ENCODE results near the gene ADD2.
A peak's percentile ranks its signal among the peaks of the same experiment; 100 is the strongest.

Gene ADD2

DNA sequence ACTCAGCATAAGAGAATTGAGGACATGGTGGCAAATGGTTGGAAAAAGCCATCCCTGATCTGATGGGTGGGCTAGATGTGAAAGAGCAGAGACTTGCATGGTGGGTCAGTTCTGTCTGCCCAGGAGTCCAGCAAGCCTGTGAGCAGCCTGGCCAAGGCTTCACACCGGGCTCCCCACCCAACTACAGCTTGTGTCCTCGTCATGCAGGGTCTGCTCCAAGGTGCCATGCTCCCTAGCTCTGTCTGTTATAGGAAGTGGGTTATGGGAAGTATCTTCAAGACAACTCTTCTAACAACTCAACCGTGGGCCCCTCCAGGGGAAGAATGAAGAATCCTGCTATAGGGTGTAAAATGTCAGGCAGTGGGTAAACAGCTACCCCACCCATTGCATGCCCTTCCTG lies 97.4 kb downstream of the ADD2 start:
- DNase-seq = no peak

DNA sequence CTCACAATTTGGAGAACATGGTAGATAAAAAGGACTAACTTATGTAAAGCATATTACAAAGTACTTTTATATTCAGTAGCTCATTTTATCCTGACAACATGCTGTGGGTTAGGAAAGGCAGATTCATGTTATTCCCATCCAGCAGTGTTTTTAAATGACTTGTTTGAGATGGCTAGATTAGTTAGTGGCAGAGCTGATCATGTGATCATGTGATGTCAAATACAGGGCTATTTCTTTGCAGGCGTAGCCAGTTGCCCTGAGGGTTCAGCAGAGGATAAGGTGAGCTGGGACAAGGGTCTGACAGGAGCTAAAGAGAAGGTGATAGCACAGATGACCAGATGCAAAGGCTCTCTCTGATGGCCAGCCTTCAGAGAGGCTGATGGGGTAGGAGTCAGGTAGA lies 97.8 kb downstream of the ADD2 start:
- DNase-seq = no peak

DNA sequence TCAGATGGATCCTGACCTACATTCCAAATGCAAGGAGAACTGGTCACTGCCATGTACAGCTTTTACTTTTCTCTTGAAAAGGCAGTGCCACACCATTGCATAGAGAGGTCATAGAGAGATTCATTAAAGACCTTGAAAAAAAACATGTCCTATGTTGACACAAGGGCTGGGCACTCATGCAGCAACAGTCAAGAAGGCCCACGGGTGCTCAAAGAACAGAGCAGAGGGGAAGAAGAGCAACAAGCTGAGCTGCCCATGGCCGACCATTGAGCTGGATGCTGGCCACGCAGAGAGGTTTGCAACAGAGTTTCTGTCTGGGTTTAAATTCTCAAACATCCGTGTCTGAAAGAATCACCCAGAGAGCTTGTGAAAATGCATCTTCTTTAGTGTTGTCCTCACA lies 99.1 kb downstream of the ADD2 start:
- DNase-seq = no peak

DNA sequence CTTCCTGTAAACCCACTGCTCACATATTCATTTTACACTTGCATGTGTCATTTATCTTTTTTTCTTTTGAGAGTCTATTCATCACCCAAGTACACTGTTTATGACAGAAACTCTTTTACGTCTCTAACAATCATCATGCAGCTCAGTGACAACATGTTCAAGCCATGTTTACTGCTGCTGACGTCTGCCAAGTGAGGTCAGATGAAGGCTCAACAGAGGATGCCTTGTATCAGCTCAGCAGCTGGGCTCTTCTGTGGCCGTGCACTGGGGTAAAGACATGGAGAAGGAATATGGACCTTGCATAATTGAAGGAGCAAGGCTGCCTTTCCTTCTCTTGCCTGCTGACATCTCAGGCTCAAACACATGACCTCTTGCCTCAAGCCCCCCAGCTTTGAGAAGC lies 99.6 kb downstream of the ADD2 start:
- DNase-seq = no peak

DNA sequence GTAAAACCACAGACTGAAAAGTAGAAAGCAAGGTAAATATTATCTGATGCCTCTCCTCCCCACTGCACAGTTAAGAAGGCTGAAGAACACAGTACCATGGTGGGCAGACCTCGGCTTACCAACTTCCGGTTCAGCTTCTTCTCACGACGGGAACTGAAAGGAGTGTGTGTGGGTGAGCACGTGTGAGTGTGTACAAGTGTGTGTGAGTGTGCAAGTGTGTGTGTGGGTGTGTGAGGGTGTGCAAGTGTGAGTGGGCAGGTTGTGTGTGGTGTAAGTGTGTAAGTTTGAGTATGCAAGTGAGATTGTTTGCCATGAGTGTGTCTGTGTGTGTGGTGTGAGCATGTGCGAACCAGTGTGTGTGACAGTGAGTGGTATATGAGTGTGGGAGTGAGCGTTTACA lies 103.5 kb downstream of the ADD2 start:
- DNase-seq = no peak

DNA sequence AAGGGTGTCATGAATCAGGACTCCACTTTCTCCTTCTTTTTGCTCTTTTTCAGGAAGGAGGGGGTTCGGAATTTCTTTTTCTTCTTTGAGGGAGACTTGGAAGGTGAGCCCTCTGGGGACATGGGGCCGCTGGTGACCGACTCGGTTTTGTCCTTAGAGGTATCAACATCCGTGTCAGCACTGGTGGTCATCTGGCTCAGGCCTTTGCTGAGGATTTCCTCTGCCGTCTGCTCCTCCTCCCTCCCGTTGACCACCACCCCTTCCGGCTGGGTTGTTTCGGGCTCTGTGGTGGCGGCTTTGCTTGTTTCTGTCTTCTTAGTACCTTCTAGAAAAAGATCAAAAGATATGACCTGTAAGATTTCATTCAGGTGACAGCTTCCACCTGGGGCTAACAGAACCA lies 104.6 kb downstream of the ADD2 start:
- no peak for DNase-seq

DNA sequence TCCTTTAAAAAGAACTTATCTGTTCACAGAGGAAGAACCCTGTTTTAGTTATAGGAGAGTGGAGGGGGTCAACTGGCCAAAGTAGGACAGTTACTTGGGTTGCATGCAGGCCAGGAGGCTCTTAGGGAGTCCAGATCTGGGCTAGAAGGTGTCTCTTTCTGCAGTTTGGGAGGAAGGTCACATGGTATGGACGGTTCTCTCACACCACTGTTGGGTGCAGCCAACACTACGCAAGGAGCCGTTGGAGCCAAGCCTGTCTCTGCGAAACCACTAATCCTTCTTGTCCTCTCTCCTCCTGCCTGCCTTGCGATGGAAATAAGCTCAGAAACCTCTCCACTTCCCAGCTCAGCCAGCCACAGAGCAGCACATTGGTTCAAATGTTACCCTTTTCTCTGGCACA lies 108.4 kb downstream of the ADD2 start:
- DNase-seq = no peak

DNA sequence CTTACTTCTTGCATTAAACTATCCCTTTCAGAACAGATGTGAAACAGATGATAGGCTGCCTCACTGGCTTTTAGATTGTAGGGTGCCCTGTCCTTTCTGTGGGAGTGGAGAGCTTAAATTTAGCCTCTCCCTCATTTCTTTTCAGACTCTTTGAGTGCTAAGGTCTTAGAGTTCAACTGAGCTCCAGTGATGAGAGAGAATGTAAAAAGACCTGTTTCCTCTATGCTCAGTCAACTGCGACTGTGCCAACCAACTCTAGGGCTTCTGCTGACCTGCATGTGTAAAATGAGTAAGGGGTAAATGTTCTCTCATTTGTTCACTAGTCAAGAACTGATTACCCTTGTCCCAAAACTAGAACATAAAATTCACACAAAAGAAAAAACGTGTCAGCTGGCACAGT lies 109.5 kb downstream of the ADD2 start:
- DNase-seq = no peak

DNA sequence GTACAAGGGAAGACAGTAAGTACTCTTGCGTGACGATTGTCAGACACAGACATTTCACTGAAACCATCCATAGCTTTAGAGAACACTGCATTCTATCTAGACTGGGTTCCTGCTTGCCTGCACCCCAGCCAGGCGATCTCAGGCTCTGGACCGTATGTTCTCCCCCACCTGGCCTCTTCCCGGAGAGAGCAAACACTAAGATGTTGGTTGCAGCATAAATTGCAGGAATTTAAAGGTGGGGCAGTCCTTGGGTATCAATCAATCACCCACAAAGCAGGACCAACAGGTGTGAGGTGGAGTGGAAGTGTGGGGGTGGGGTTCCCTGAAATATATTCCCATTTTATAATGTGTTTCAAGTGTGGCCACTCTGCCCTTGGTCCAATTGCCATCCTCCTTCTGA lies 110.8 kb downstream of the ADD2 start:
- no peak for DNase-seq

DNA sequence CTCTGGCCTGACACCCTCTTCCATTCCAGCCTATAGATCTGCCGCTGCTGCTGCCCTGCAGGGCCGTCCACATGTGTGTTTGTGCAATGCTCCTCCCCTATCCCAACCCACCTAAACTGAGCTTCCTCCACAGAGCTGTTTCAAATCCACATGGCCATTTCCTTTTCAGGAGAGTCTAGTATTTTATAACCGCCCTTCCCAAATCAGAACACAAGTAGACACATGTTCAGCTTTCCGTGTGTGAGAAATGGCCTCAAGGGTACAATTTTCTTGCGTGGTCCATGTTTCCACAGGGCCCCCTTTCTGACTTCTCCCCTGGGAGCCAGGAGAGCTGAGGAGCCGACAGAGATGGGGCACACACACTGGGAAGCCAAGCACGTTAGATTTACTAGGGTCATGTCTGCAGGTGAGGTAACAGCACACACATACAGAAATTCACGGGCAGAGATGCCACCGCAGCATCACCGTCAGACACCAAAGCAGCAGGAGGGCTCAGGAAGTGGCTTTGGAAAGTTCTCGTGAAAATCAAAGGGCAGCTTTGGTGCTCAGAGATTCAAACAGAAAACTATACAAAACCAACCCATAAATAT lies 111.5 kb downstream of the ADD2 start:
- DNase-seq = no peak

DNA sequence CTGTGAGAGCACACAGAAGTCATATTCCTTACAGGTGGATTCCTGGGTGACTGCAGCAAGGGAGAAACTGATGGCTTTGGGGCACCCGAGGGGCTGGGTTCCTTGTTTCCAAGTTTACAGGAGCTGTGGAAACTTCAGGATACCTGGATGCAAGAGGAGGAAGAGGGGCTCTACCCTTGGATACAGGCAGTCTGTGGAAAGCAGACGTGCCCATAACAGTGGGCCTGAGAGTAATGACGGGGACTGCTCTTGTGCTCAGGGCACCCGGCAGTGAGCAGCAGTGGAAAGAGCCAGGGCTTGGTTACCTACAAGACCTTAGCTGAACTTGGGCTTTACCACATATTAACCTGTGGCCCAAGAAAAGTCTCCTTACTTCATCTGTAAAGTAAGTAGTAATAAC lies 112.2 kb downstream of the ADD2 start:
- DNase-seq = no peak

DNA sequence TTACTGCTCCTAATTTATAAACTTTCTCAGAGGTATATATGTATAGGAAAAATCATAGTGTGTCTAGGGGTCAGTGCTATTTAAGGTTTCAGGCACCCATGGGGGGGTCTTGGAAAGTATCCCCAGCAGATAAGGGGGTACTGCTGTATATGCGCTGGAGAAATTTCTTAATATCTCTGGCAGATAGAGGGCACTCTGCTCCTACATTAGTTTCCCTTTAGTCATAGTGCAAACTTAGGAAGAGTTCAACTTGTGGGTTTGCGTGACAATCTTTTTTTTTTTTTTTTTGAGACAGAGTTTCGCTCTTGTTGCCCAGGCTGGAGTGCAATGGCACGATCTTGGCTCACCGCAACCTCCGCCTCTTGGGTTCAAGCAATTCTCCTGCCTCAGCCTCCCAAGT lies 112.8 kb downstream of the ADD2 start:
- peak; percentile 13 for DNase-seq

DNA sequence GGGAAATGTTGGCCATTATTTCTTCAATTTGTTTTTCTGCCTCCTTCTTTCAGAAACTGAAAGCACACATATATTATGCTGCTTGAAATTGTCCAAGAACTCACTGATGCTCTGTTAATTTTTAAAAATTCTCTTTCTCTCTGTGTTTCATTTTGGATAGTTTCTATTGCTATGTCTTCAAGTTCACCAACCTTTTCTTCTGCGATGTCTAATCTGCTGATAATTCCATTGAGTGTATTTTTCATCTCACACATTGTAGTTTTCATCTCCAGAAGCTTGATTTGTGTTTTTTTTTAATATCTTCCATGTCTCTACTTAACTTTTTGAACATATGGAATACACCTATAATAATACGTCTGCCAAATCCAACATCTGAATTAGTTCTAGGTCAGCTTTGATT lies 116.3 kb downstream of the ADD2 start:
- DNase-seq = no peak

DNA sequence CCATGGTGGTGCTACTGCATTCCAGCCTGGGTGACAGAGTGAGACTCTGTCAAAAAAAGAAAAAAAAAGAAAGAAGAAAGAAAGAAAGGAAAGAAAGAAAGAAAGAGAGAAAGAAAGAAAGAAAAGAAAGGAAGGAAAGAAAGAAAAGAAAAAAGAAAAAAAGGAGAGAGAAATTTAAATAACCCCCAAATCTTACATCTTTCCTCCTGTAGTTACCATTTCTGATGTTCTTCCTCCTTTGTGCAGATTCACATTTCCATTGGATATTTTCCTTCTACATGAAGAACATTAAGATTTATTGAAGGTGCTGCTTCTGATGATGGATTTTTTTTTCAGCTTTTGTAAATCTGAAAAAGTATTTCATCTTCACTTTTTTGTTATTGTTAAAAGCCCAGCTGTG lies 117.0 kb downstream of the ADD2 start:
- no peak for DNase-seq

DNA sequence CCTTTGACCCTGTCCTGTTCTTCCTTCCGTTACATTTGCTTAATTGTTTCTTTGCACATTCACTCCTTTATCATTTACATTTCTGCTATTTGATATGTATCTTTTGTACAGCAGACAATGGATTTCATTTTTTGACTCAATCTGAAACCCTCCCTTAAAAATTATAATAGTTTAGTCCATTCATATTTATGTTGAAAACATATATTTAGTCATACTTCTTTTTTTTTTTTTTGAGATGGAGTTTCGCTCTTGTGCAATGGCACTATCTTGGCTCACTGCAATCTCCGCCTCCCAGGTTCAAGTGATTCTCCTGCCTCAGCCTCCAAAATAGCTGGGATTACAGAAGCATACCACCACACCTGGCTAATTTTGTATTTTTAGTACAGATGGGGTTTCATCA lies 119.0 kb downstream of the ADD2 start:
- DNase-seq = no peak

DNA sequence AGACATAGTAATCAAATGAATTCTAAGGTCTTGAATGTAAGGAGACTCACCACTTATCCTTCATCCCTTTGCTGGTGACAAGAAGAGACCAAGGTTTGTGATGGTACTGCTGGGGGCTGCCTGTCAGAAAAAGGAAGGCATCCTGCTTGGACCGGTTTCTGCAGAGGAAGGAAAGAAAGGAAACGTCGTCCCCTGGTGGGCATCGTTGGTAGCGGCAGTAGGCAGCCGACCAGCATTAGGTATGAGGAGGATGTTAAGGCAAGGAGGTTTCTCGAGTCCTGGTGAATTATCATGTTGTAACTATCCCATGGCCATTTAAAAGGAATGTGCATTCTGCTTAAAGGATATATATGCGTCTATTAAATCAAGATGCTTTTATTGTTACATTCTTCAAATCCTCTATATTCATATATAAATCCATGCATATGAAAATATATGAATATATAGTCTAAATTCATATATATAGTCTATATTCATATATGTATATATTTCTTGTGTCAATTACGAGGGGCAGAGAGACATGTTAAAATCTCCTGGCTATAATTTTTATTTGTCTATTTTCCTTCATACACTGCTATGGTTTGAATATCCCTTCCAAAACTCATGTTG lies 120.0 kb downstream of the ADD2 start:
- DNase-seq = peak; percentile 83

DNA sequence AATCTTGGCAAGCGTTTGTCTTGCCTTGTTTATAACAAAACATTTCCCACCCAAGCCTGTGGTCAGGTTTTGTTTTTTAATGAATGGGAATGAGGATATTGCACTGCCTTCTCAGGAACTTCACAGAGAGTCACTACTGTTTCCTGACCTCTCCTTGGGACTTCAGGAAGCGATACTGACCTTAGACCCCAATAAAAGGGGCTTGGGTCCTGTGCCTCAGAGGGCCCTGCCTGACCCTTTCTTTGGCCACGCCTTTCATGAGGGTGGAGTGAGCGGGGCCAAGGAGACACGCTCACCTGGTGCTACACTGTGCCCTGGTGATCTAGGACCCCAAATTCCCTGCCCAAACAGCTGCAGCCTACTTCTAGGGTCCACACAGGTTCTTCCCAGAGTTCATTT lies 121.6 kb downstream of the ADD2 start:
- no peak for DNase-seq

DNA sequence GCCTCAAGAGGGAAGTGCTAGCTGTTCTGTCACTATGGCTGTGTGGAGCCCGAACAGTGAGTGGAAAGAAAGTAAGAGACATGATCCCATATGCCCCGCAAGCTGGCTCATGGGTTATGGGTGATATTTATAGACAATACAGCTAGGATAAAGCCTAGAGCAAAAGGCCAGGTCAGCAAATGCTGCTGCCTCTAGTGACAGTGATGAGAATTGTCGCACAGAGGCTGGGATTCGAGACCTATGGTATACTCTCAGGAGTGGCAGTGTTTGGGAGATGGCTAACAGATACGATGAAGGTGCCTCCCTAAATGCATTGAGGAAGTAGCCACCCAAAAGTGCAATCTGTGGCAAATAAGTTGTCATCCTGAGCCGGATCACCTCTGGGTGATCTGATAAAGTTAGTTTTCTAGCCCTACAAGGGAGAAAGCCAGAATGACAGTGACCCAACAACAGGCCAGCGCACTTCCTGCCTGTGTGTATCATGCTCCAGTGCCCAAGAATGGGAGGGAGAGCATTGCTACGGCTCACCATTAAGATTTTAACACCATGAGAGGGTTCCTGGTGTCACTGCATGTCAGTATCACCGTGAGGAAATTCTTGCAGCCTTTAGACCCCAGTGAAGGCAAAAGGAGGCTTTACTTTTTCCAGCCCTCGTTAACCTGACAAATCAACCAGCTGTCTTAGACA lies 122.1 kb downstream of the ADD2 start:
- no peak for DNase-seq

DNA sequence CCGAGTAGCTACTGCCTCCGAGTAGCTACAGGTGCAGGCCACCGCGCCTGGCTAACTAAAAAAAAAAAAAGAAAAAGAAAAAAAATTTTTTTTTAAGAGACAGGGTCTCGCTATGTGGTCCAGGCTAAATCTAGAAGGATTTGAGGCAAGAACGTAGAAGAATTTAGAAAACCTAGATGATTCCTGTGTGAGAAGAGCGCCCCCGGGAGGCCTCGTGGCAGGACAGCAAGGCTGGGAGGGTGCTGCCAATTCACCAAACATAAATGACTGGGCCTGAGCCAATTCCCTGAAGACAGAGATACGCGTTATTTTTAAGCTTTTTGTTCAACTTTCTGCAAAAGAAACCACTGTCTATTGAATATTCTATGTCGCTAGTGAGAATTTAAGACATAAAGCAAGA lies 124.3 kb downstream of the ADD2 start:
- no peak for DNase-seq

DNA sequence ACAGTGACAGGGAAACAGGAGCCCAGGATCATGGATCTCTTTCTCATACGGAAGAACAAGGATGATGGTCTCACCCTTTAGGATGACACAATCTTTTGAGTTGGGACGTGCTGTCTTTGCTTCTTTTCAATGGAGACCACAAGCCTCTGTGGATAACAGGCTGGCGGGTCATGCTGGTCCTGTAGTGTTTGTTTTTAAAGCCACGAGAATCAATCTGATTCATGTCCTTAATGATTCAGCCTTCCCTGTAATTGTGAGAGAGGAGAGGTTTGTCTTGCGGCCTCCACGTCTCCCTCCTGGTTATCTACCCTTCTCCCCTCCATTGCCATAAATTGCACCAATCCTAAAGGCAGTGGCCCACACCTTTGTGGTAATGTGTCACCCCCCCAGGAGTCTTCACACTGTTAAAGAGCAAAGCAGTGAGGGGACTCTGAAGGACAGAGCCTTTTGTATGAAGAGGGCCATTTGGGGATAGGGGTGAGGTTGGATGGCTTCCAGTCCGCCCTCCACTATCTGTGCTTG lies 126.7 kb downstream of the ADD2 start:
- no peak for DNase-seq

DNA sequence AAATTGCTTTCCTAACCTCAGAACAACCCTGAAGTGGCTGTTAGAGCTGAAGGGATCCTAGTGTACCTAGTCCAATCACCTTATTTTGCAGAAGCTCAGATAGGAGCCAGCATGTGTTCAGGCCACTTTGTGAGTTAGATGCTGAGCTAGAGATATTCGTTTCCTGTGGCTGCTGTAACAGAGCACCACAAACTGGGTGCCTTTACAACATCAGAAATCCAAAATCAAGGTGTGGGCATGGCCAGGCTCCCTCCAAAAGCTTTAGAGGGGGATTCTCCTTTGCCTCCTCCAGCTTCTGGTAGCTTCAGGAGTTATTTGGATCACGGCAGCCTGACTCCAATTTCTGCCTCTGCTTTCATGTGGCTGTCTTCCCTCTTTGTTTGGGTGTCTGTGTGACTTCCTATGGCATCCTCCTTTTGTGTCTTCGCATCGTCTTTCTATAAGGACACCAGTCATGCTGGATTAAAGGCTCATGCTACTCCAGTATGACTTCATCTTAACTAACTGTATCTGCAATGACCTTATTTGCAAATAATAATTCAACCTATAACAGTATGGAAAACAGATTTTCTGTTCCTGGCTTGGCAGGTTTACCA lies 128.1 kb downstream of the ADD2 start:
- DNase-seq = no peak

DNA sequence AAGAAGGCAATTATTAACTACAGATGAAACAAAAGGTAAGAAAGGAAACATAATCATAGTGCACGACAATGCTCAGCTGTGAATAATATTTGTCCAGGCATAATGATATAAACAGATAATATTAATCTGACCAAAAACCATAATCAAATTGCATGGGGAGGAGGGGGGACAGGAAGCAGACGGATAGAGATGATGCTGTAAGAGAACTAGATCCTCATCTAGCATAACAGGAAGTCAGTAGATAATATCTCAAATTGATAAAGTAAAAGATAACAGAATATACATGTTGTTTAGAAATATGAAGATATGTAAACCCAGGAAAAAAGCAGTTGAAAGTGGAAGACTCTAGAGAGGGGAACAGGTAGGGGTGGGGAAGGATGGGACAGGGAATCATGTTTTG lies 129.4 kb downstream of the ADD2 start:
- DNase-seq = no peak

DNA sequence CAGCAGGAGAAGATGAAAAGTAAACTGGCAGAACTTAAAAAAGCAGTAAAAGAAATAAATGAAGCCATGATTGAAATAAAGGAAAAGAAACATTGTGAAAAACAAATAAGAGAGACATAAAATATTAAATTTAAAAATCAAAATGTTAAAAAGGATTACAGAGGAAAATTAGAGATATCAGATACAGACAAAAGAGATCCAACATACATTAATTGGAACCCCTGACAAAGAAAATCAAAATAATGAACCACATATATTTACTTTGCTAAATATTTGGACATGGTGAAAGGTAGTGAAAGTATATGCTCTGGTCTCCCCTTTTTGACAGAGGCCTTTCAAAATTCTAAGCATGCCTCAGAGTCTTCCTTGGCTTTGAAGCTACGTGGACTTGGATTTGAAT lies 134.5 kb downstream of the ADD2 start:
- DNase-seq = no peak

DNA sequence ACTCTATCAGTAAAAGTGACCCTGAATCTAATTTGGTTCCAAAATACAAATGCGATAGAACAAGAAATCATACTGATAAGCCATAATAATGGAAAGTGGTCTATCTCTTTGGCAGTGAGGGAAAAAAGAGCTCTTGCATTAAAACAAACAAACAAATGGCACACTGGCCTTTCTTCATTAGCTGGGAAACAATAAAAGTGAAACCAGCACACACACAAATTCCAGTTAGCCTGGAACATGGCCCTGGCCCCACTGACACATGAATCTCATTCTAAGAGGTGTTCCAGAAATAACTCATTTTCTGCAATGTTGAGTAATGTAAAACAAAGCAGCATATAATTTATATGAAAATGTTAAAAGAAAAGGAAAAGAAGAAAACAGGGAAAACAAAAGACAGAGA lies 135.0 kb downstream of the ADD2 start:
- DNase-seq = no peak
